GM19043 (cell line): ENCODE measurements around the gene KCNMB2.

ENCODE experiments used
- ATAC-seq: cut with Tn5 transposase; IDR thresholded peaks from one replicate; pipeline ENCODE4 v1.9.1; 2021; ENCODE audit warnings: low read depth; ENCODE audit not compliant: unreplicated experiment

KCNMB2 gene

DNA sequence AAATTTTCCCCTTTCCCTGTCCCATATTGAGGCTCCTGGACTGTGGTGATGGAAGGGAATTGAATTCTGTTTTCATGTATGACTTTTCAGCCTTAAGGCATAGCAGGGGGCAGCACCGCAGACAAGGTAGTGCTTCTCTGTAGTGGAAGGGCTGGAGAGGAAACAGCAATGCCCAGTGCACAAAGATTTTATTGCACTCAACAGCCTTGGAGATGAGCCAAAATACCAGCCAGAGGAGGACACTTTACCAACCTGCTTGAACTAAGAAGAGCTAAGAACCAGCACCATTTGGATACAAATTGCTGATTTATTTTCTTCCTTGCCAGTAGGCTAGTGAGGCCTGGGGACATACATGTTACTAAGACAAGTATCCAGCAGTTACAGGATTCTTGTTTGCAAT lies 98.7 kb downstream of the KCNMB2 start:
- ATAC-seq, result no peak

DNA sequence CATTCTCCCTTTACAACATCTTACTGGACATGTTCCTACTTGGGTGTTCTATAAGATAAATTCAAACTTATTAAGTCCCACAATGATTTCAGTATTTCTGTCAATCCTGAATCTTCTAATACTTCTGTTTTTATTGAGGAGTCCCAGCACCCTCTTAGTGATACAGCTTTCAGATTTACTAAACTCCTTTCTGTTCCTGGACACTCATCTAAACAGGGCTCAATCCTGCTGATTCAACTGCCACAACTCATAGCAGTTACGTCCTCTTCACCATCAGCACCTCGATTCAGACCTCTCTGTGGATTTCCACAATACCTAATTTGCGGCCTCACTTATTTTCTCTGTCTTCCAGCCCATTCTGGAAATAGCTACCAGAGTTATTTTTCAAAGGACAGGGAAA lies 101.6 kb downstream of the KCNMB2 start:
- ATAC-seq, result no peak

DNA sequence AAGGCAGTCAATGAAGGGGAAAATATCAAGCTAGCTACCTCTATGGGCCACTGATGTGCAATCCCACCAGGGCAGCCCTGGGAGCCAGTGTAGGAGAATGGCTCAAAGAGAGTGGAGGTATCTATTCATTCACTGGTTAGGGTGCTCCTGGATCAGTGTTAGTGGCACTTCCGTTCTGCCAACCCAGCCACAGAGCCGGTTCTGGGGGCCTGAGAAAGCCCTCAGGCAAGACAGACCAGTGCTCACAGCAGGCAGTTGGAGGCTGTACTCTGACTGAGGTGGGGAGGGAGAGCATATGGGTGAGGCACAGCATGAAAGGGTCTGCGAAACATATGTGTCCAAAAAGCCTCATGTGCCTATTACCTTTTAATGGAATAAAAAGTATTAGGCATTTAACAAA lies 109.3 kb downstream of the KCNMB2 start:
- ATAC-seq, result no peak

DNA sequence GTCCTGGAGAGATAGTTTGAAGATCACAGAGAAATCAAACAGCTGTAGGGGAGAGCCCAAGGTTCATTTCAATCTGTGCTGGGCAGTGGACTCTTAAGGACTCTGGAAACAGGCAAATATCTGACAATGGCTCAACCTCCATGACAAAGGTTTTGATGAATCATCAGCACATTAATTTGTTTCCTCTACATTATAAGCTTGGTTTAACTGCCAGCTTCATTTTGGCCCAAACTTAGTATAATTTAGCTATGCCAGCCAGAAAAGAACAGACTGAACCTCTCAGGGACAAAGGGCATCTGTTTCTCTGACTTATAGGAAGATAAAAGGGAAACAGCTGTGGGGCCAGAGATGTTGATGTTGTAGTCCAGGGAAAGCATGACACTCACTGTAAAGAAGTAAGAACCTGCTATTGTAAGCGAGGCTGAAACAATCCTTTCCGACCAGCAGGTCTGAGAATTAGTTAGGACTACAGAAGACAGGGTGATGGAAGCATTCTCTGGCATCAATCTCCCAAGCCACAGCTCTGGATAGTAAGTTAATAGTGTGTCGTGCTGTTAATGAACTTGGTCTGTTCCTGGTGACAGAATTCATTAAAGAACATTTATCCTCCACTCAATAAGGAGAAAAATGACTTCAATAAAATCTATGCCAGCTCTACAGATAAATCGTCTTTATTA lies 110.1 kb downstream of the KCNMB2 start:
- ATAC-seq, result no peak

DNA sequence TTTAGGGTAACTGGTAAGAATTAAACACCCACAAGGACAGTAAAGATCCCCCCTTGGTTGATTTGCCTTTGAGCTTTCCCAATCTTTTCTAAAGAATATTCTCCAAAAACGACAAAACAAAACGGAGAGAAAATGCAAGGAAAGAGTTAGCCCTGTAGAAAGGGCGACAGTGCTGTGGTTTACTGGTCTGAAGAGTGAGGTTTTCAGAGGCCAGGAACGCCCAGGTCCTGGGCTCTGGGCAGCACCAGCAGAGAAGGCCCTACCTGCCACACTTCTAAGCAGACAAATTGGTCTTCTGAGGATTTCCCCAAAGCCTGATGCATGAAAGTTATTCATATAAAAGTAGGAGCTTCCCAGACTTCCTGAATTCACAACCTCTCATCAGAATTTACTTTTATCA lies 119.3 kb downstream of the KCNMB2 start:
- ATAC-seq, result no peak

DNA sequence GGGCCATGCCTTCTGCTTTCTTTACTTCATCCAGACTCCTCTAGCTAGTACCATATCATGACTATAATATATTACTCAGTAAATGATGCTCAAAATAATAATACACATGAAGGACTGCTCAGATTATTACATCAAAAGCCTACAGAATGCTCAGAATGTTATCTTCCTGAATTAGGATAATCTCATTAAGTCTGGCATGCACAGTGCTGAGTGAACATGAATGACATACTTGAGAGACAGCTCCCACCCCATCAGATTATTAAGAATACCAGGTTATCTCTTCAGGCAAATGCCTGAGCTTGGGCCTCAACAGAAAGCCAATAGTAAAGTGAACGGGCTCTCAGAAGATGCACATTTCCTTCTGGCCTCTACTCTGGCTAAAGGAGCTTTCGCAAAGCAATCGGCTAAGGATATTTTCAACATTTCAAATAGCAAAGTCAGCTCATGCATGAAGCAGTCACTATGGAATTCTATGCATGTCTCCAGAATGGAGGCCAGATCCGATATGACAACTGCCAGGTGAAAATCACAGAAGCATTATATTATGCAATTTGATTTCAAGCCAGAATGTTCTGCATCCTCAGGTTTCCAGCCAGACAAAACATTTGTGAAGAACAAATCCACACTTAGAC lies 122.6 kb downstream of the KCNMB2 start:
- ATAC-seq, result no peak

DNA sequence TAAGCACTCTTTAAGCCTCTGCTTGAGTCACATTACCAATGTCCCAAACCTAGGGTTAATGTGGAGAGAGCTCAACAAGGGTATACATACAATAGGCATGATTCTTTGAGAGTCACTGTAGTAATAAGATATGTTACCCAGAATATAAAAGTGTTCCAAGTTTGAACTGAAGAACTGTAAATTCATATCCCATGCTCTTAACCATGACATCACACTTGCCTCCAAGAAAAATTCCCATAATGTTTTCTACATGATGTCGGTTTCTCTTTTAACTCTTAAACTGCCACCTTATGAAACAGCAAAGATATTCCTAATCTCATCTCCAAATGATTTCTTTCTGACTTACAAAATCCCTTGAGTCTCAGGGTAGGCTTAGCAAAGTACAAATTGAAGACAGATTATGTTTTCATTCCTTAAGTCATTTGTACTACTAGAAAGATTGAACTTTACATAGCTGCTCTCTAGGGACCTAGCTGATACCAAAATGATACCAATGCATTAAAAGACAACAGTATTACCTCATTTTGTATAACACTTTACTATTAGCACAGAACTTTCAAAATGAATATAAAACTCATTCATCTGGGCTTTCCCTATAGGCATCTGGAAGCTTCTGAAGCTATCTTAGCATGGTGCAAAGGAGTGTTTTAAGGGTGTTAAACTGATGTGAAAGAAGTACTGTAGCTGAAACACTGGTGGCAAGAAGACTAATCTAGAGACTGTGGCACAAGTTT lies 127.1 kb downstream of the KCNMB2 start:
- peak; percentile 65 for ATAC-seq

DNA sequence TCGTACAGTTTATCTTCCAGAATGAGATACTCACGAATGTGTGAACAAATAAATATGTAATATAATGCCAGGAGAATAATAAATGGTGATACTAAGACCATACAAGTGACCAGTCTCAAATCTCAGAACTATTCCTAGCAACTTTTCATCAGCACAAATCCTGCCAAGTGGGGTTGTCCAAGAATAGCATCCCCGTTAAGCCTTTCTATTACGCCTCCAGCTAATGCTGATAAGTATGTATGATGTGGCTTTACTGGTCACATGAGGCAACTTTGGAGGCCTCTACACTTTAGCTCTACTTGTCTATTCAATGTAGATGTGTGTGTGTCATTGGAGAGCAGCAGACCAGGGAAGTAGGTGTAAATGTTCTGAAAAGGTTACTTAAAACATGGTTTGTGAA lies 129.5 kb downstream of the KCNMB2 start:
- no peak for ATAC-seq

DNA sequence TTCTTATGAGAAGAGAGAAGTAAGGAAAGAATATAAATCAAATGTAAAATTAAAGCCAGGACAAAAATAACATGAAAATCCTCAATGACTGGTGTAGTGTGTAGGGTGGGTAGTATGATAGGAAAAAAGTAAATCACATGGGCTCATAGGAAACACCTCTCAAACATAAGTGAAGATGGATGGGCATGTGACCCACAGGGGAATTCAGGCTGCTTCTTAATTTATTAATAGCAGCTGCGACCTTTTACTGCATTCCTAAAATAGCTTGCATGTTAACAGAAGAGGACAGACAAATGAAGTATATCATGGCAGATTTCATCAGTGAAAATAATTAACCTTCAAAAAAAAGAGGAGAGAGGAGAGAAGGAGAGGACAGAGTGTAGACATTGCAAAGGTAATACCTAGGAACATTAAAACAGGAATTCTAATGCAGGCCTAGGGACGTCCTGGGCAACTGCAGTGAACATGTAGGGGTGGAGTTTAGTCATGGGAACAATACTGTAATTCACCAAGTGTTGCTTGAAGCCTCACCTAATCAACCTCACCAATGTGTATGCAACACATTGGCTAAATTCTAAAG lies 132.9 kb downstream of the KCNMB2 start:
- ATAC-seq, result no peak

DNA sequence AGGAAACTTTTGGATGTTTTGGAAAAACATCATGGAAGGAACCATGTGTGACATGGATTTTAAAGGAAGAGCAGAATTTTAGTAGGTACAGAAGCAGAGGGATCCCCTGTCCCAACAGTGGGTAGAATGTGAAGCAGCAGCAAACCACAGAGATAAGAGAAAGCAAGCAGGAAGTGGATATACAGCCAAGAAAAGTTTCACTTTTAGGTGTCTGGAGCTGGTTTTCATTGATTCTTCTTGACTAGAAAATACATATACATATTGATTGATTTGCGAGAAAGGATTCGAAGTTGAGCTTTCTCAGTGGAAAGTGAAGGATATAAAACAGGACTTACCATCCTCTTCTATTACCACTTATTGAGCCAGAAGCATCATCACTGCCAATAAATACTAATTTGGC lies 133.5 kb downstream of the KCNMB2 start:
- ATAC-seq, result peak; percentile 44

DNA sequence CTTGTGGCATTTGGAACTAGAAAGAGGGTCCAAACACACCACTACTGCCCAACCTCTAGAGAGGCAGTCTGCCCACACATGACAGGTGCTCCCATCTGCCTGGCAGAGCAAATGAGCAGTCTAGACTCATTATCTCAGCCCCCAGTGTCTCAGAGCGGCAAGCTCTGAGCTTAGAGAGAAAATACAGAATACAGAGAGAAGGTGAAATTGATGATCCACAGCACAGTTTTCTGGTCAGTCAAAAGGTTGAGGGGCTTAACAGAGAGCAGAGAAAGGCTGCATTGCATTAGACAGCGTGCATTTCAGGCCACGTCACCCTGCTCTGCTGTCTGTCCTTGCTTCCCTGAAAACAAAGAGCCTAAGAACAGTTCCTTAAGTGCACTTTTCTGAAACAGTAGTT lies 135.1 kb downstream of the KCNMB2 start:
- ATAC-seq, result peak; percentile 18

DNA sequence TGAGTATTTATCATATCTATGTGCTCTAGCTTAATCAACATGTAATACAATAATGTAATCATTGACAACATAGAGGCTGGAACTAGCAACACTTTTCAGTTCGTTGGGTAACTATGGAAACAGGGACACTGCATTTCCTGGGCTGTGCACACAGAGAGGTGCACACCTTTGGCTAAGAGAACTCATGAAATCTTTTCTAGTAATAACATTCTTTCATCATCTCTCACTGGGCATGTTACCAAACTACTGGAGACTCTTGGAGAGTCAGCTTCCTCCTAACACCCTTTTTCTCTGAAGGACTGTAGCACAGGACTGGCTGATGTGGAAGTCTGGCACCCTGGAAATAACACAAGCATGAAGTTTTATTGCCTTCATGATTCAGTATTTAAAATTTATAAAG lies 135.6 kb downstream of the KCNMB2 start:
- ATAC-seq, result peak; percentile 46

DNA sequence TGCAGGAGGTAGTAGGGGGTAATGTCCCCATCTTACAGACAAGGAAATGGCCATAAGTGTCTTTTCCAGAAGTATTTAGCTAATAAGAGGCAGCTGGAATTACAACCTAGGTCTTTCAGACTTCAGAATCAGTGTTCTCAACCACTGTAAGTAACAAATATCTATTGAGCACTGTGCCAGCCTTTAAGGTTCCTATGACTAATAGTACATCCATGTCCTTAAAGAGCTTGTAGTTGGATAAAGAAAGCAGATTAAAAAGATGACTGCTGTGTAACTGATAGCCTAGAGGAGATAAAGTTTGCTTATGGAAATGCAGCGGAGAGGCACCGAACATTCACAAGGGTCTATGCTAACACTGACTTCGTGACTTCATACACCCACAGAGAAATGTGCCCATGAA lies 136.0 kb downstream of the KCNMB2 start:
- ATAC-seq, result no peak

DNA sequence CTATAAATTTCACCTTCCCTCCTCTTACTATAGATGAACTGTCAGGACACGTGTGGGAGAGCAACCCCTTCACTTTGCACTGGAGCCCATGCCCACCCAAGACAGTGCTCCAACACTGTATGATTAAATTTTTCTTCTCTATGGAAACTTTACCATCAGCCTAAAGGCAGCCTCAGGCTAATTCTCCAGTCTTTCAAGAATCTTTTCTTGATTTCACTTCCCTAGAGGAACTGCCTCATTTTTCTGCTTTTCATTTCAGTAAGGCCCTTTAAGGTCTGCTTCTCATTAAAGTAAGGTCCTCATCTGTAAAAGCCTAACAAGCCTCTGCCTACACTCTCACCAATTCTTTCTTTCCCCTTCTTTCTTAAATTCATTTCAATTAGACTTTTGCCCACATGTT lies 137.3 kb downstream of the KCNMB2 start:
- no peak for ATAC-seq

DNA sequence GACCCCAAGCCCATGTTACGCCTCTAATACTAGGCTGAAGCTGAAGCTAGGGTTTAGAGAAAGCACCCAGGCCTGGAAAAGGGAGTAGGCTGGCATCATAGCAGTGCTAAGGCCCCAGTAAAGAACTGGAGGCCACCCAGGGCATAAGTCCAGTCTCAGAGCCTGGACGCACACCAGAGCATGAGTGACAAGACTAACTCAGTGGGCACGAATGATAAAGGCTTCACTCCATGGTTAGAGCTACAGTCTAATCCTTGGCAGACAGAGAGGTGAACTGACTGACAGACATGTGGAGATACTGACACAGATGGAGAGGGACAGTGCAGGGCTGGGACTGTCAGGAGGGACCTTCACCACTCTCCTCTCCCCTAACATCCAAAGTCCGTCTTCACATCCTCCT lies 139.8 kb downstream of the KCNMB2 start:
- ATAC-seq, result no peak

DNA sequence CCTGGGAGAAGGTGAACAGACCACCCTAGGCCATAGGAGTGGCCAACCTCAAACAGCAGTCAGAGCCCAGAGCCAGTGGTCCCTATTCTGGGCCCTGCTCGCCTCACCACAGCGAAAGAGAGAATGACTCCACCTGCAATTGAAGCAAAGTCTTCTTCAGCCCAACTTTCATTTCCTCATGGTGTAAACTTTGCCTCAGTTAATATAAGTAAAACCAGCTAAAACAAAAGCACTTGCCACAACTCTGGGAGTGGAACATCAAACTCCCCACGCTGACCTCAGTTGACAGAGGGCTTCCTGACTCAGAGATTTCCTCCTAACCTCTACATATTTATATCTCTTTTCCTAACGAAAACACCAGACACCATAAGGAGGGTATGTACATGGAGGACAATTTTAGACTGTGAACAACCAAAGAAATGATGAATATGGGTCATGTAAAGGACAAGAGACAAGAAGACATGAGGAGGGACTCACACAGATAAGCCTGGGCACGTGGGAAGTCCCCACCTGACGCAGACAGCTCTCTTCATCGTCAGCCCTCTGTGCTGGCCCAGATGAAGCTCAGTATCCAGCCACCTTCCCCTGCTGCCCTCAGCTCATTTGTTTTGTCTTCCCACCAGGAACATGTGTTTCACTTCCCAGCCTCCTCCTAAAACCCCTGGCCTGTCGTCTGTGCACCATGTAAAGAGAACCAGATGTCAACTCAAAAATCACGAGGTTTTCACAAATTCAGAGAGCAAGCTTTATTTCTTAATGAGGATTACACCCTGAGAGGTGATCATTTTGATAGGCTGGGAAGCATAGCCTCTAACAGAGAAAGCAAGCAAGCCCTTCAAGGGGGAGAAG lies 140.9 kb downstream of the KCNMB2 start:
- peak; percentile 54 for ATAC-seq

DNA sequence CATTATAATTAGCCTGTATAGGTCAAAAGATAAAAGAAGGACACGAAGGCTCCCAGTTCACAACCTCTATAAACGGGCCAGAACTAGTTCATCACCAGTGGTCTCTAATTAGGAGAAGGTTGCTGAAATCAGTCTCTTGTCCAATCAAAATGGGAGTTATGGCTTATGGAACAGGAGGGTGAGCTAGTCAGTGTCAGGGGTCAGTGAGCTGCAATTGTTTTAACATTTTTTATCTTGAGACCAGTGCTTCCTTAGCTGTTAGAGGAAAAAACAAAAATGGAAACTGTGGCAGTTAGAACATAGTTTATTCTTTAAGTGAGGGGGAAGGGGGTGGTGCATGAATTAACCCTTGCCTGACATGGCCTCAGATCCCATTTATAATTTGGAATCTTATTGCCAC lies 141.7 kb downstream of the KCNMB2 start:
- ATAC-seq, result no peak

DNA sequence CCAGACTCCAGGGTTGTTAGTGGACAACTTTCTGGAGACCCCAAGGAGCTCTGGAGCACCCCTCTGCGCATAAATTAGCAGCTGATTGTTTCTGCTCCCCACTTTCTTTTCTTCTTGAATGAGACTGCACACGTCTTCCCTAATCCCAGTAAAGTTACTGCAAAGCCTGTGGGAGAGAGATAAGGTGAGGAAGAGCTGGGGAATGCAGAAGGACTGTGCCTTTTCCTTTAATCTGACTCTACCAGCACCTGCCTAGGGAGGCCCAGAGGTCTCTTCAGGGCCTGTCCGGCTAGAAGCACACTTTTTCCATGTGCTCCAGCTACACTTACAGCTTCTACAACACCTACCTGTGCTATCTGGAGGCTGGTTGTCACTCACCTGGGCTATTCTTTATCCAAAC lies 143.8 kb downstream of the KCNMB2 start:
- no peak for ATAC-seq

DNA sequence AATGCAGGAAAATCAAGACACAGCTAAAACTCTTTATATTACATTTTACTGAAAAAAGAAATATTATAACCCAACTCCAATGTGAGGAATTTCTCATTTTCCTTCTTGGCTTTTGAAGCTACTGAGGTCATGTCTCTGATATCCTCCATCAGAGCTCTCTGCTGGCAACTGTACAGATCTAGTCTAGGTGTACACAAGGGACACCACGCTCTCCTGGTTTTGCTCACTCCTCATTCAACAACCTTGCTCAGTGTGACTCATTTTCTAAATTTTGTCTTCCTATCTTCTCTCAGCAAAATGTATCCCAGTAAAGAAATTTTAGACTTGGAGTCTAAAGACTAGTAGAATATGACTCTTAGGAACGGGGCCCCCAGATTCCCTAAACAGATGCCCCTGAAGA lies 144.3 kb downstream of the KCNMB2 start:
- no peak for ATAC-seq

DNA sequence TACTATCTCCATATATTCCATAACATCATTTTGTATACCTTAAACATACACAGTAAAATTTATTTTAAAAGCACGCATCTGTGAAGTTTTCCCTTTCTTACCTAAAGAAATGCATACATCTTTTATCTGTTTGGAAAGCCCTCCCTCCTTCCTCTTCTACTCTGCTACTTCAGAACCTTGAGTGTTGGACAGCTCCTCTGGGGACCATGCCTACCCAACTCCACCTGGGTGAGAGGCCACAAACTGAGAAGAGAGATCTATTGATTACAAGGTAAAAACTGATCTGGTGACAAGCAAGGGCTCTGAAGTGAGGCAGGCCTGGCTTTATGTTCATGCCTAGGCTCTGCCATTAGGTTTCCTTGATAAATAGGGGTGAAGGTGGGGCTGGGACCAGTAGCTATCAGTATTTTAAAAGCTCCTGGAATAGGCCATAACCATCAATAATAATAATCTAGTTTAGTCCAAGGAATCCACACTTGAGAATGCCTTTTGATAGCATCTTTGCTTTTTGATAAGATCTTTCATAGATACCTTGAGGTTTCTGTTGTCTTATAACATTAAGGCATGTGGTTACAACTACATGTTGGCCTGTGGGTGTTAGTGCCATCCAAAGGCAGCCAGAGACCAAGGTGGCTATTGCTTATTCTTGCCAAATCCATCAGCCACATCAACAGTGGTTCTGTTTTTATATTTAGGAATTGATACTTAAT lies 148.8 kb downstream of the KCNMB2 start:
- ATAC-seq, result peak; percentile 61
